HEK293 (cell line): ENCODE results near the gene PRRG1.

Source experiments
- GFI1B ChIP-seq: fragments of 450-650 bp; formaldehyde crosslinking; IDR thresholded peaks from 2 replicates; pipeline ENCODE4 v1.5.1; 2016; ENCODE audit warnings: missing biosample characterization, missing genetic modification characterization
- HIC1 ChIP-seq: fragments of 450-650 bp; formaldehyde crosslinking; IDR thresholded peaks from 2 replicates; pipeline ENCODE4 v1.5.1; 2016; ENCODE audit warnings: missing biosample characterization, missing genetic modification characterization
- KLF9 ChIP-seq: fragments of 450-650 bp; formaldehyde crosslinking; IDR thresholded peaks from 2 replicates; pipeline ENCODE4 v1.5.1; 2016; ENCODE audit warnings: missing biosample characterization, missing genetic modification characterization, low read depth
- PRDM6 ChIP-seq: fragments of 450-650 bp; formaldehyde crosslinking; IDR thresholded peaks from 2 replicates; pipeline ENCODE4 v1.5.1; 2017; ENCODE audit warnings: missing biosample characterization, missing genetic modification characterization
- TCF7L2 ChIP-seq: IDR thresholded peaks from 2 replicates; pipeline ENCODE4 v1.6.1; 2011; ENCODE audit warnings: low read depth, mild to moderate bottlenecking, inconsistent platforms, low read length, moderate library complexity, borderline replicate concordance
- ZBTB10 ChIP-seq: fragments of 450-650 bp; formaldehyde crosslinking; IDR thresholded peaks from 2 replicates; pipeline ENCODE4 v1.5.1; 2016; ENCODE audit warnings: missing biosample characterization, missing genetic modification characterization
- ZBTB48 ChIP-seq: fragments of 450-650 bp; formaldehyde crosslinking; IDR thresholded peaks from 2 replicates; pipeline ENCODE4 v1.5.1; 2016; ENCODE audit warnings: missing biosample characterization, missing genetic modification characterization
- ZIC2 ChIP-seq: fragments of 450-650 bp; formaldehyde crosslinking; IDR thresholded peaks from 2 replicates; pipeline ENCODE4 v1.5.1; 2016; ENCODE audit warnings: missing biosample characterization, missing genetic modification characterization
- ZNF148 ChIP-seq: fragments of 450-650 bp; formaldehyde crosslinking; IDR thresholded peaks from 2 replicates; pipeline ENCODE4 v1.5.0; 2017; ENCODE audit warnings: missing biosample characterization, missing genetic modification characterization, borderline replicate concordance
- ZNF155 ChIP-seq: fragments of 450-650 bp; formaldehyde crosslinking; IDR thresholded peaks from 2 replicates; pipeline ENCODE4 v1.5.1; 2016; ENCODE audit warnings: missing biosample characterization, missing genetic modification characterization
- ZNF16 ChIP-seq: fragments of 450-650 bp; formaldehyde crosslinking; IDR thresholded peaks from 2 replicates; pipeline ENCODE4 v1.5.1; 2016; ENCODE audit warnings: low read depth, missing biosample characterization, missing genetic modification characterization
- ZNF2 ChIP-seq: fragments of 450-650 bp; formaldehyde crosslinking; IDR thresholded peaks from 2 replicates; pipeline ENCODE4 v1.5.1; 2016; ENCODE audit warnings: missing biosample characterization, missing genetic modification characterization
- ZNF311 ChIP-seq: fragments of 450-650 bp; formaldehyde crosslinking; IDR thresholded peaks from 2 replicates; pipeline ENCODE4 v1.5.1; 2017; ENCODE audit warnings: missing biosample characterization, missing genetic modification characterization, borderline replicate concordance
- ZNF488 ChIP-seq: fragments of 450-650 bp; formaldehyde crosslinking; IDR thresholded peaks from 2 replicates; pipeline ENCODE4 v1.5.1; 2016; ENCODE audit warnings: missing biosample characterization, missing genetic modification characterization
- ZNF548 ChIP-seq: fragments of 450-650 bp; formaldehyde crosslinking; IDR thresholded peaks from 2 replicates; pipeline ENCODE4 v1.5.1; 2016; ENCODE audit warnings: missing biosample characterization, missing genetic modification characterization
- ZNF571 ChIP-seq: fragments of 450-650 bp; formaldehyde crosslinking; IDR thresholded peaks from 2 replicates; pipeline ENCODE4 v1.5.0; 2017; ENCODE audit warnings: missing biosample characterization, missing genetic modification characterization
- ZNF664 ChIP-seq: fragments of 450-650 bp; formaldehyde crosslinking; IDR thresholded peaks from 2 replicates; pipeline ENCODE4 v1.5.1; 2016; ENCODE audit warnings: missing biosample characterization, missing genetic modification characterization
- ZNF707 ChIP-seq: fragments of 450-650 bp; formaldehyde crosslinking; IDR thresholded peaks from 2 replicates; pipeline ENCODE4 v1.5.1; 2016; ENCODE audit warnings: missing biosample characterization, missing genetic modification characterization
- ZNF76 ChIP-seq: fragments of 450-650 bp; formaldehyde crosslinking; IDR thresholded peaks from 2 replicates; pipeline ENCODE4; 2016; ENCODE audit warnings: low read depth, missing biosample characterization, missing genetic modification characterization, borderline replicate concordance
- ZNF785 ChIP-seq: fragments of 450-650 bp; formaldehyde crosslinking; IDR thresholded peaks from 2 replicates; pipeline ENCODE4 v1.5.1; 2016; ENCODE audit warnings: missing biosample characterization, missing genetic modification characterization
- ZSCAN18 ChIP-seq: fragments of 450-650 bp; formaldehyde crosslinking; IDR thresholded peaks from 2 replicates; pipeline ENCODE4 v1.5.1; 2016; ENCODE audit warnings: missing biosample characterization, missing genetic modification characterization
- ZSCAN23 ChIP-seq: fragments of 450-650 bp; formaldehyde crosslinking; IDR thresholded peaks from 2 replicates; pipeline ENCODE4 v1.5.1; 2016; ENCODE audit warnings: missing biosample characterization, missing genetic modification characterization
- TF ChIP-seq, protein P1 (sequence below): fragments of 450-650 bp; formaldehyde crosslinking; IDR thresholded peaks from 2 replicates; pipeline ENCODE4 v1.5.1; 2016; ENCODE audit warnings: missing biosample characterization, missing genetic modification characterization

The PRRG1 gene

GRCh38 chrX:37380924-37381323 lies 31.8 kb downstream of the PRRG1 start (continued):
- TF ChIP-seq ZBTB10 (tag by site-specific recombination) (no peak), ZNF707 (tag by site-specific recombination) (no peak), KLF9 (no peak), ZNF488 (no peak), ZNF76 (no peak), PRDM6 (tag by site-specific recombination) (peak; percentile 48; the same call in 1 of the 2 replicates), ZNF571 (tag by site-specific recombination) (no peak), ZNF148 (tag by site-specific recombination) (no peak), TCF7L2 (no peak), ZSCAN18 (tag by site-specific recombination) (no peak), ZIC2 (tag by site-specific recombination) (no peak), ZNF664 (no peak), ZNF548 (tag by site-specific recombination) (no peak), ZNF2 (tag by site-specific recombination) (no peak), GFI1B (no peak), ZBTB48 (tag by site-specific recombination) (no peak), ZSCAN23 (no peak), ZNF311 (no peak), ZNF16 (tag by site-specific recombination) (no peak), ZNF155 (tag by site-specific recombination) (no peak), ZNF785 (tag by site-specific recombination) (no peak), HIC1 (tag by site-specific recombination) (peak; percentile 56; the same call in 1 of the 2 replicates)
- TF ChIP-seq, protein P1, sequence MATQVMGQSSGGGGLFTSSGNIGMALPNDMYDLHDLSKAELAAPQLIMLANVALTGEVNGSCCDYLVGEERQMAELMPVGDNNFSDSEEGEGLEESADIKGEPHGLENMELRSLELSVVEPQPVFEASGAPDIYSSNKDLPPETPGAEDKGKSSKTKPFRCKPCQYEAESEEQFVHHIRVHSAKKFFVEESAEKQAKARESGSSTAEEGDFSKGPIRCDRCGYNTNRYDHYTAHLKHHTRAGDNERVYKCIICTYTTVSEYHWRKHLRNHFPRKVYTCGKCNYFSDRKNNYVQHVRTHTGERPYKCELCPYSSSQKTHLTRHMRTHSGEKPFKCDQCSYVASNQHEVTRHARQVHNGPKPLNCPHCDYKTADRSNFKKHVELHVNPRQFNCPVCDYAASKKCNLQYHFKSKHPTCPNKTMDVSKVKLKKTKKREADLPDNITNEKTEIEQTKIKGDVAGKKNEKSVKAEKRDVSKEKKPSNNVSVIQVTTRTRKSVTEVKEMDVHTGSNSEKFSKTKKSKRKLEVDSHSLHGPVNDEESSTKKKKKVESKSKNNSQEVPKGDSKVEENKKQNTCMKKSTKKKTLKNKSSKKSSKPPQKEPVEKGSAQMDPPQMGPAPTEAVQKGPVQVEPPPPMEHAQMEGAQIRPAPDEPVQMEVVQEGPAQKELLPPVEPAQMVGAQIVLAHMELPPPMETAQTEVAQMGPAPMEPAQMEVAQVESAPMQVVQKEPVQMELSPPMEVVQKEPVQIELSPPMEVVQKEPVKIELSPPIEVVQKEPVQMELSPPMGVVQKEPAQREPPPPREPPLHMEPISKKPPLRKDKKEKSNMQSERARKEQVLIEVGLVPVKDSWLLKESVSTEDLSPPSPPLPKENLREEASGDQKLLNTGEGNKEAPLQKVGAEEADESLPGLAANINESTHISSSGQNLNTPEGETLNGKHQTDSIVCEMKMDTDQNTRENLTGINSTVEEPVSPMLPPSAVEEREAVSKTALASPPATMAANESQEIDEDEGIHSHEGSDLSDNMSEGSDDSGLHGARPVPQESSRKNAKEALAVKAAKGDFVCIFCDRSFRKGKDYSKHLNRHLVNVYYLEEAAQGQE (tag by site-specific recombination): no peak
